CD4-positive, alpha-beta T cell treated with Interleukin-15 for 4 hours (primary cell): ENCODE measurements around the gene PDP2.

Source experiments
- DNase-seq: peaks from one replicate; pipeline ENCODE4 v3.0.0-alpha.2; 2020; ENCODE audit warnings: low spot score

Gene PDP2

GRCh38 chr16:66936889-66937554, 56.7 kb downstream of the PDP2 start:
- no peak for DNase-seq

GRCh38 chr16:66937725-66938337, 57.5 kb downstream of the PDP2 start:
- DNase-seq, result no peak

- DNase-seq, result no peak
Observed at GRCh38 chr16:66939366-66939765, 59.1 kb downstream of the PDP2 start.

GRCh38 chr16:66940236-66940635, 59.9 kb downstream of the PDP2 start:
- DNase-seq, result no peak
